ENCODE data around the gene CABP1.

DNA sequence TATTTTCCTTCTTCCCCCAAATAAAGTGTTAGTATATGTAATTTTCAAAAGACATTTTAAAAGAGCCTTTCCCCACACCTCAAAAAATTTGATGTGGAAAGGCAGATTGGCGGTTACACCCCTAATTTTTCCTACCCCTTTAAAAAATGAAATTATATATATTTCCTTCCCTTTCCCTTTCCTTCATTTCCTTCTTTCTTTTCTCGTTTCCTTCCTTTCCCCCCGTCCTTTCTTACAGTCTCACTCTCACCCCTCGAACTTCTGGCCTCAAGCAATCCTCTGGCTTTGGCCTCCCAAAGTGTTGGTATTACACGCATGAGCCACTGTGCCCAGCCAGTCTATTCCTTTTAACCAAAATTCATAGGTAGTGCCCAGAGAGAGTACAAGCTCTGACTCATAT is 65.6 kb downstream of the CABP1 start:
- TF ChIP-seq, protein P1, sequence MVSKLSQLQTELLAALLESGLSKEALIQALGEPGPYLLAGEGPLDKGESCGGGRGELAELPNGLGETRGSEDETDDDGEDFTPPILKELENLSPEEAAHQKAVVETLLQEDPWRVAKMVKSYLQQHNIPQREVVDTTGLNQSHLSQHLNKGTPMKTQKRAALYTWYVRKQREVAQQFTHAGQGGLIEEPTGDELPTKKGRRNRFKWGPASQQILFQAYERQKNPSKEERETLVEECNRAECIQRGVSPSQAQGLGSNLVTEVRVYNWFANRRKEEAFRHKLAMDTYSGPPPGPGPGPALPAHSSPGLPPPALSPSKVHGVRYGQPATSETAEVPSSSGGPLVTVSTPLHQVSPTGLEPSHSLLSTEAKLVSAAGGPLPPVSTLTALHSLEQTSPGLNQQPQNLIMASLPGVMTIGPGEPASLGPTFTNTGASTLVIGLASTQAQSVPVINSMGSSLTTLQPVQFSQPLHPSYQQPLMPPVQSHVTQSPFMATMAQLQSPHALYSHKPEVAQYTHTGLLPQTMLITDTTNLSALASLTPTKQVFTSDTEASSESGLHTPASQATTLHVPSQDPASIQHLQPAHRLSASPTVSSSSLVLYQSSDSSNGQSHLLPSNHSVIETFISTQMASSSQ (IDR thresholded peaks at IDR 0.05; ENCODE audit: low read depth): no peak
- TF ChIP-seq, protein P1 (CRISPR knock-in tag; IDR thresholded peaks at IDR 0.05; ENCODE audit: borderline replicate concordance): no peak
- TF ChIP-seq ZNF687 (CRISPR knock-in tag; IDR thresholded peaks at IDR 0.05) (no peak), SP1 (IDR thresholded peaks at IDR 0.05) (no peak), SP1 (CRISPR knock-in tag; IDR thresholded peaks at IDR 0.05) (no peak)
